GM23338 (cell line): ENCODE measurements around the gene SCFD2. TPM values are rescaled to one million over a fixed set of nuclear protein-coding genes. Genes with fewer than 3 reads are reported as not detected.

Source experiments
- ATAC-seq: fragments of 200-7000 bp; cut with Tn5 transposase; 3 replicates; pipeline ENCODE4 v1.9.1; 2020
- DNase-seq: peaks from one replicate; pipeline ENCODE4 v3.0.0-alpha.2; 2015; ENCODE audit warnings: low spot score
- H2AFZ ChIP-seq: fragments of 200-600 bp; sonication (generic); 2 replicates; pipeline ENCODE4 v1.8.0; 2016; ENCODE audit warnings: antibody characterized with exemption, mild to moderate bottlenecking, moderate library complexity
- H3F3A ChIP-seq: fragments of 200-600 bp; sonication (generic); replicated peaks from 2 replicates; pipeline ENCODE4 v1.8.0; 2017; ENCODE audit warnings: antibody characterized with exemption, mixed run types, low read depth
- H3K27ac ChIP-seq: fragments of 200-600 bp; sonication (generic); 2 replicates; pipeline ENCODE4 v1.6.1; 2016; ENCODE audit warnings: low read depth
- H3K27me3 ChIP-seq: fragments of 200-600 bp; sonication (generic); 2 replicates; pipeline ENCODE4 v1.8.0; 2016; ENCODE audit warnings: mild to moderate bottlenecking, mixed run types, moderate library complexity; ENCODE audit not compliant: insufficient read depth
- H3K36me3 ChIP-seq: fragments of 200-600 bp; sonication (generic); 2 replicates; pipeline ENCODE4 v1.8.0; 2016; ENCODE audit warnings: mild to moderate bottlenecking; ENCODE audit not compliant: insufficient read depth
- H3K4me1 ChIP-seq: fragments of 200-600 bp; sonication (generic); 2 replicates; pipeline ENCODE4 v1.8.0; 2016; ENCODE audit warnings: mild to moderate bottlenecking, moderate library complexity; ENCODE audit not compliant: insufficient read depth
- H3K4me2 ChIP-seq: fragments of 200-600 bp; sonication (generic); 2 replicates; pipeline ENCODE4 v1.7.1; 2017; ENCODE audit warnings: mixed run types
- H3K4me3 ChIP-seq: fragments of 200-600 bp; sonication (generic); 2 replicates; pipeline ENCODE4 v1.6.1; 2016; ENCODE audit warnings: mixed run types
- H3K79me2 ChIP-seq: fragments of 200-600 bp; sonication (generic); replicated peaks from 2 replicates; pipeline ENCODE4 v1.8.0; 2017; ENCODE audit warnings: mild to moderate bottlenecking; ENCODE audit not compliant: insufficient read depth
- H3K9me2 ChIP-seq: fragments of 200-600 bp; sonication (generic); 2 replicates; pipeline ENCODE4 v1.8.0; 2017; ENCODE audit not compliant: insufficient read depth
- H4K20me1 ChIP-seq: fragments of 200-600 bp; sonication (generic); replicated peaks from 2 replicates; pipeline ENCODE4 v1.8.0; 2017; ENCODE audit warnings: mild to moderate bottlenecking; ENCODE audit not compliant: insufficient read depth
- H3K27ac Mint-ChIP-seq: 2 replicates; pipeline ENCODE4 v1.8.0; 2020; ENCODE audit warnings: inconsistent platforms, mild to moderate bottlenecking, moderate library complexity, mixed read lengths
- H3K27me3 Mint-ChIP-seq: 3 replicates; pipeline ENCODE4 v1.8.0; 2022; ENCODE audit warnings: low read depth, mild to moderate bottlenecking, moderate library complexity, mixed read lengths, inconsistent platforms; ENCODE audit not compliant: insufficient read depth, poor library complexity
- H3K36me3 Mint-ChIP-seq: 3 replicates; pipeline ENCODE4 v1.8.0; 2021; ENCODE audit warnings: low read depth, mild to moderate bottlenecking, inconsistent platforms, moderate library complexity, mixed read lengths
- H3K4me1 Mint-ChIP-seq: 3 replicates; pipeline ENCODE4 v1.8.0; 2020; ENCODE audit warnings: mild to moderate bottlenecking, inconsistent platforms, mixed read lengths
- H3K4me3 Mint-ChIP-seq: 3 replicates; pipeline ENCODE4 v1.8.0; 2021; ENCODE audit warnings: moderate library complexity, mild to moderate bottlenecking, inconsistent platforms, mixed read lengths
- H3K9me3 Mint-ChIP-seq: 3 replicates; pipeline ENCODE4 v1.8.0; 2020; ENCODE audit warnings: moderate library complexity, mild to moderate bottlenecking, inconsistent platforms, mixed read lengths
- CREB1 ChIP-seq: fragments of 250-450 bp; sonication (Bioruptor Pico); IDR thresholded peaks from 2 replicates; pipeline ENCODE4 v1.5.0; 2020; ENCODE audit warnings: low read depth, mild to moderate bottlenecking, moderate library complexity
- CTCF ChIP-seq, 2 experiments: fragments of 200-600 bp in 1 of 2; sonication (generic) in 1 of 2; conservative IDR thresholded peaks; 2 replicates each; pipeline versions ENCODE4 v1.5.1 to v1.6.1; 2016 to 2017; ENCODE audit warnings: antibody characterized with exemption in 2 of 2, low read depth in 2 of 2, mild to moderate bottlenecking in 2 of 2, moderate library complexity in 1 of 2
- EZH2 ChIP-seq: fragments of 200-600 bp; sonication (generic); IDR thresholded peaks from one replicate; pipeline ENCODE4 v1.8.0; 2017; ENCODE audit warnings: antibody characterized with exemption, mild to moderate bottlenecking, low read depth; ENCODE audit not compliant: unreplicated experiment
- EZH2phosphoT487 ChIP-seq: fragments of 200-600 bp; sonication (generic); IDR thresholded peaks from one replicate; pipeline ENCODE4 v1.8.1; 2018; ENCODE audit warnings: antibody characterized with exemption; ENCODE audit not compliant: unreplicated experiment
- JUNB ChIP-seq: IDR thresholded peaks from one replicate; pipeline ENCODE4 v1.6.1; 2016; ENCODE audit warnings: antibody characterized with exemption; ENCODE audit not compliant: unreplicated experiment
- NANOG ChIP-seq: IDR thresholded peaks from 2 replicates; pipeline ENCODE4 v1.6.1; 2016; ENCODE audit warnings: antibody characterized with exemption, borderline replicate concordance
- POLR2AphosphoS5 ChIP-seq: IDR thresholded peaks from 2 replicates; pipeline ENCODE4 v1.6.1; 2016; ENCODE audit warnings: antibody characterized with exemption, low read depth
- REST ChIP-seq: IDR thresholded peaks from one replicate; pipeline ENCODE4 v1.6.1; 2018; ENCODE audit warnings: antibody characterized with exemption; ENCODE audit not compliant: unreplicated experiment
- ZNF114 ChIP-seq: fragments of 250-450 bp; sonication (Bioruptor Pico); IDR thresholded peaks from 2 replicates; pipeline ENCODE4 v1.5.0; 2020; ENCODE audit warnings: mild to moderate bottlenecking, moderate library complexity
- ZNF331 ChIP-seq: fragments of 250-450 bp; sonication (Bioruptor Pico); IDR thresholded peaks from 2 replicates; pipeline ENCODE4 v1.5.0; 2020; ENCODE audit warnings: low read depth, mild to moderate bottlenecking, moderate library complexity
- polyA plus RNA-seq: library from polyadenylated mRNA; unstranded; fragments of >200 nt; fragmentation: Nextera tagmentation; extraction: Ambion mirVana; gene quantifications from 2 replicates; pipeline ENCODE4 v1.2.1, GENCODE V29; 2016
- total RNA-seq: library from RNA; depleted of rRNA; stranded (reverse); fragments of >200 nt; shearing (Covaris generic); gene quantifications from 2 replicates; pipeline ENCODE4 v1.2.3, GENCODE V29; 2014
- TF ChIP-seq, protein P1 (sequence below): fragments of 250-450 bp; sonication (Bioruptor Pico); IDR thresholded peaks from 2 replicates; pipeline ENCODE4 v1.5.0; 2020; ENCODE audit warnings: mild to moderate bottlenecking, moderate library complexity

Gene SCFD2
- total and polyA plus RNA-seq, 2 experiments from 2014 or later = 5.7 to 17.5 TPM

- Histone ChIP-seq H3F3A (no peaks in the 10 kb centered on the region), H3K9me2 (0 out of 2 replicates have a peak, but pooled peaks cover 4% of the 10 kb centered on the region), H3K27me3 (no peaks in the 10 kb centered on the region), H3K79me2 (no peaks in the 10 kb centered on the region), H3K27ac (no peak overlapping the region), H3K4me2 (no peak overlapping the region), H3K4me3 (no peak overlapping the region), H4K20me1 (no peaks in the 10 kb centered on the region), H3K4me1 (no peaks in the 10 kb centered on the region), H2AFZ (no peak overlapping the region), H3K36me3 (no peaks in the 10 kb centered on the region)
- peak; percentile 94 for ATAC-seq
- peaks cover 6% of the 10 kb centered on the region; the same call in 1 of the 3 replicates for H3K4me1 Mint-ChIP-seq
- H3K36me3 Mint-ChIP-seq = no peaks in the 10 kb centered on the region
- no peak for TF ChIP-seq POLR2AphosphoS5
- TF ChIP-seq CREB1 (CRISPR knock-in tag) = peak; percentile 50; the same call in 1 of the 2 replicates
- peak overlapping the region; percentile 54; the same call in 1 of the 2 replicates for H3K27ac Mint-ChIP-seq
- H3K27me3 Mint-ChIP-seq = no peaks in the 10 kb centered on the region
- DNase-seq = peak; percentile 63
- H3K9me3 Mint-ChIP-seq = no peaks in the 10 kb centered on the region
- no peak overlapping the region for H3K4me3 Mint-ChIP-seq
These were observed 246.2 kb downstream of the SCFD2 start for GRCh38 chr4:53119680-53120079.

GRCh38 chr4:53118676-53119075 lies 247.2 kb downstream of the SCFD2 start:
- no peak overlapping the region for H3K27ac Mint-ChIP-seq
- no peak for TF ChIP-seq ZNF331 (CRISPR knock-in tag)
- TF ChIP-seq REST = no peak
- TF ChIP-seq, protein P1, sequence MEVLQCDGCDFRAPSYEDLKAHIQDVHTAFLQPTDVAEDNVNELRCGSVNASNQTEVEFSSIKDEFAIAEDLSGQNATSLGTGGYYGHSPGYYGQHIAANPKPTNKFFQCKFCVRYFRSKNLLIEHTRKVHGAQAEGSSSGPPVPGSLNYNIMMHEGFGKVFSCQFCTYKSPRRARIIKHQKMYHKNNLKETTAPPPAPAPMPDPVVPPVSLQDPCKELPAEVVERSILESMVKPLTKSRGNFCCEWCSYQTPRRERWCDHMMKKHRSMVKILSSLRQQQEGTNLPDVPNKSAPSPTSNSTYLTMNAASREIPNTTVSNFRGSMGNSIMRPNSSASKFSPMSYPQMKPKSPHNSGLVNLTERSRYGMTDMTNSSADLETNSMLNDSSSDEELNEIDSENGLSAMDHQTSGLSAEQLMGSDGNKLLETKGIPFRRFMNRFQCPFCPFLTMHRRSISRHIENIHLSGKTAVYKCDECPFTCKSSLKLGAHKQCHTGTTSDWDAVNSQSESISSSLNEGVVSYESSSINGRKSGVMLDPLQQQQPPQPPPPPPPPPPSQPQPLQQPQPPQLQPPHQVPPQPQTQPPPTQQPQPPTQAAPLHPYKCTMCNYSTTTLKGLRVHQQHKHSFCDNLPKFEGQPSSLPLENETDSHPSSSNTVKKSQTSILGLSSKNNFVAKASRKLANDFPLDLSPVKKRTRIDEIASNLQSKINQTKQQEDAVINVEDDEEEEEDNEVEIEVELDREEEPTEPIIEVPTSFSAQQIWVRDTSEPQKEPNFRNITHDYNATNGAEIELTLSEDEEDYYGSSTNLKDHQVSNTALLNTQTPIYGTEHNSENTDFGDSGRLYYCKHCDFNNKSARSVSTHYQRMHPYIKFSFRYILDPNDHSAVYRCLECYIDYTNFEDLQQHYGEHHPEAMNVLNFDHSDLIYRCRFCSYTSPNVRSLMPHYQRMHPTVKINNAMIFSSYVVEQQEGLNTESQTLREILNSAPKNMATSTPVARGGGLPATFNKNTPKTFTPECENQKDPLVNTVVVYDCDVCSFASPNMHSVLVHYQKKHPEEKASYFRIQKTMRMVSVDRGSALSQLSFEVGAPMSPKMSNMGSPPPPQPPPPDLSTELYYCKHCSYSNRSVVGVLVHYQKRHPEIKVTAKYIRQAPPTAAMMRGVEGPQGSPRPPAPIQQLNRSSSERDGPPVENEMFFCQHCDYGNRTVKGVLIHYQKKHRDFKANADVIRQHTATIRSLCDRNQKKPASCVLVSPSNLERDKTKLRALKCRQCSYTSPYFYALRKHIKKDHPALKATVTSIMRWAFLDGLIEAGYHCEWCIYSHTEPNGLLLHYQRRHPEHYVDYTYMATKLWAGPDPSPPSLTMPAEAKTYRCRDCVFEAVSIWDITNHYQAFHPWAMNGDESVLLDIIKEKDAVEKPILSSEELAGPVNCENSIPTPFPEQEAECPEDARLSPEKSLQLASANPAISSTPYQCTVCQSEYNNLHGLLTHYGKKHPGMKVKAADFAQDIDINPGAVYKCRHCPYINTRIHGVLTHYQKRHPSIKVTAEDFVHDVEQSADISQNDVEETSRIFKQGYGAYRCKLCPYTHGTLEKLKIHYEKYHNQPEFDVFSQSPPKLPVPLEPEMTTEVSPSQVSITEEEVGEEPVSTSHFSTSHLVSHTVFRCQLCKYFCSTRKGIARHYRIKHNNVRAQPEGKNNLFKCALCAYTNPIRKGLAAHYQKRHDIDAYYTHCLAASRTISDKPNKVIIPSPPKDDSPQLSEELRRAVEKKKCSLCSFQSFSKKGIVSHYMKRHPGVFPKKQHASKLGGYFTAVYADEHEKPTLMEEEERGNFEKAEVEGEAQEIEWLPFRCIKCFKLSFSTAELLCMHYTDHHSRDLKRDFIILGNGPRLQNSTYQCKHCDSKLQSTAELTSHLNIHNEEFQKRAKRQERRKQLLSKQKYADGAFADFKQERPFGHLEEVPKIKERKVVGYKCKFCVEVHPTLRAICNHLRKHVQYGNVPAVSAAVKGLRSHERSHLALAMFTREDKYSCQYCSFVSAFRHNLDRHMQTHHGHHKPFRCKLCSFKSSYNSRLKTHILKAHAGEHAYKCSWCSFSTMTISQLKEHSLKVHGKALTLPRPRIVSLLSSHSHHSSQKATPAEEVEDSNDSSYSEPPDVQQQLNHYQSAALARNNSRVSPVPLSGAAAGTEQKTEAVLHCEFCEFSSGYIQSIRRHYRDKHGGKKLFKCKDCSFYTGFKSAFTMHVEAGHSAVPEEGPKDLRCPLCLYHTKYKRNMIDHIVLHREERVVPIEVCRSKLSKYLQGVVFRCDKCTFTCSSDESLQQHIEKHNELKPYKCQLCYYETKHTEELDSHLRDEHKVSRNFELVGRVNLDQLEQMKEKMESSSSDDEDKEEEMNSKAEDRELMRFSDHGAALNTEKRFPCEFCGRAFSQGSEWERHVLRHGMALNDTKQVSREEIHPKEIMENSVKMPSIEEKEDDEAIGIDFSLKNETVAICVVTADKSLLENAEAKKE (CRISPR knock-in tag) = no peak
- TF ChIP-seq EZH2 = no peak
- no peak for TF ChIP-seq JUNB
- TF ChIP-seq CTCF (conservative IDR thresholded peaks at IDR 0.05; ENCODE audit: low read depth in 2 of 2) = no peak
- no peak for TF ChIP-seq ZNF114
- no peak for TF ChIP-seq NANOG
- TF ChIP-seq EZH2phosphoT487 = no peak
- TF ChIP-seq CREB1 (CRISPR knock-in tag) = no peak
- no peak for TF ChIP-seq POLR2AphosphoS5

More at GRCh38 chr4:53118676-53119075, 247.2 kb downstream of the SCFD2 start:
- Histone ChIP-seq H3K27ac (no peak overlapping the region), H3K79me2 (no peaks in the 10 kb centered on the region), H2AFZ (no peak overlapping the region), H3K4me3 (no peak overlapping the region), H3K4me1 (no peaks in the 10 kb centered on the region), H3K36me3 (no peaks in the 10 kb centered on the region), H3K4me2 (no peak overlapping the region), H3F3A (no peaks in the 10 kb centered on the region), H4K20me1 (no peaks in the 10 kb centered on the region), H3K27me3 (no peaks in the 10 kb centered on the region), H3K9me2 (0 out of 2 replicates have a peak, but pooled peaks cover 4% of the 10 kb centered on the region)
- DNase-seq = no peak
- H3K4me3 Mint-ChIP-seq = no peak overlapping the region
- H3K4me1 Mint-ChIP-seq = peaks cover 6% of the 10 kb centered on the region; the same call in 1 of the 3 replicates
- H3K9me3 Mint-ChIP-seq = no peaks in the 10 kb centered on the region
- H3K27me3 Mint-ChIP-seq = no peaks in the 10 kb centered on the region
- no peaks in the 10 kb centered on the region for H3K36me3 Mint-ChIP-seq
- ATAC-seq = no peak
